Stimulated activated CD8-positive, alpha-beta memory T cell treated with anti-CD3 and anti-CD28 coated beads, Interleukin-2, amount 100 ng/mL, for 1 hour (primary cell): Measurements from ENCODE around the gene MPHOSPH10.
"Not testable (repeated sequence)": the region's sequence is repeated elsewhere in the genome, so short reads cannot be mapped to it uniquely, and the experiment has no call there.

Experiments used
- DNase-seq, 2 donors: peaks; one replicate each; pipeline ENCODE4 v3.0.0-alpha.2; 2020; ENCODE audit warnings: low read depth in 2 of 2

Gene MPHOSPH10

GRCh38 chr2:71122387-71123298 lies 7.8 kb upstream of the MPHOSPH10 start:
- DNase-seq: no peak

GRCh38 chr2:71125506-71126294 lies 4.7 kb upstream of the MPHOSPH10 start:
- DNase-seq: no peak

GRCh38 chr2:71126957-71127356 lies 3.5 kb upstream of the MPHOSPH10 start:
- DNase-seq: no peak

GRCh38 chr2:71129114-71129901 lies 1.1 kb upstream of the MPHOSPH10 start:
- DNase-seq: no peak

GRCh38 chr2:71129902-71130151 lies 607 bp upstream of the MPHOSPH10 start:
- DNase-seq: no peak

GRCh38 chr2:71130905-71131244 lies 441 bp downstream of the MPHOSPH10 start:
- no peak for DNase-seq

GRCh38 chr2:71131387-71132166 lies 1.1 kb downstream of the MPHOSPH10 start:
- DNase-seq: not testable (repeated sequence)

GRCh38 chr2:71133603-71134002 lies 3.2 kb downstream of the MPHOSPH10 start:
- DNase-seq: no peak

GRCh38 chr2:71136174-71136573 lies 5.7 kb downstream of the MPHOSPH10 start:
- no peak for DNase-seq

GRCh38 chr2:71143782-71144181 lies 13.3 kb downstream of the MPHOSPH10 start:
- DNase-seq: no peak

- no peak for DNase-seq
Measured at GRCh38 chr2:71148506-71149063, 18.2 kb downstream of the MPHOSPH10 start.

- no peak for DNase-seq
Measured at GRCh38 chr2:71150082-71150816, 19.8 kb downstream of the MPHOSPH10 start.

- DNase-seq: no peak
Measured at GRCh38 chr2:71151620-71152019, 21.2 kb downstream of the MPHOSPH10 start.

GRCh38 chr2:71153585-71154224 lies 23.3 kb downstream of the MPHOSPH10 start:
- no peak for DNase-seq

GRCh38 chr2:71154279-71154678 lies 23.8 kb downstream of the MPHOSPH10 start:
- no peak for DNase-seq

GRCh38 chr2:71154798-71155197 lies 24.4 kb downstream of the MPHOSPH10 start:
- DNase-seq: no peak

GRCh38 chr2:71155846-71156245 lies 25.4 kb downstream of the MPHOSPH10 start:
- no peak for DNase-seq

GRCh38 chr2:71156573-71156972 lies 26.1 kb downstream of the MPHOSPH10 start:
- no peak for DNase-seq

GRCh38 chr2:71157124-71157793 lies 26.8 kb downstream of the MPHOSPH10 start:
- DNase-seq: peak; percentile 24 to 40

GRCh38 chr2:71166812-71167211 lies 36.4 kb downstream of the MPHOSPH10 start:
- no peak for DNase-seq
